Left hindlimb (tissue), 1 donor: ENCODE data around the gene CGGBP1.
"Not testable (repeated sequence)": the region's sequence is repeated elsewhere in the genome, so short reads cannot be mapped to it uniquely, and the experiment has no call there.

ENCODE experiments used
- DNase-seq: peaks from one replicate; pipeline ENCODE4 v3.0.0-alpha.2; 2018

Gene CGGBP1

GRCh38 chr3:88033808-88034207, 25.0 kb downstream of the CGGBP1 start:
- DNase-seq = no peak

- DNase-seq = no peak
Observed at GRCh38 chr3:88033079-88033478, 25.7 kb downstream of the CGGBP1 start.

- no peak for DNase-seq
Observed at GRCh38 chr3:88032245-88032644, 26.6 kb downstream of the CGGBP1 start.

- DNase-seq = no peak
Observed at GRCh38 chr3:88031642-88032077, 27.1 kb downstream of the CGGBP1 start.

GRCh38 chr3:88030210-88030609, 28.6 kb downstream of the CGGBP1 start:
- no peak for DNase-seq

GRCh38 chr3:88028876-88029275, 29.9 kb downstream of the CGGBP1 start:
- DNase-seq = no peak

- no peak for DNase-seq
Observed at GRCh38 chr3:88025001-88025552, 33.7 kb downstream of the CGGBP1 start.

GRCh38 chr3:88019024-88019423, 39.8 kb downstream of the CGGBP1 start:
- no peak for DNase-seq

GRCh38 chr3:88015656-88016055, 43.1 kb downstream of the CGGBP1 start:
- DNase-seq = not testable (repeated sequence)

GRCh38 chr3:88013592-88013991, 45.2 kb downstream of the CGGBP1 start:
- no peak for DNase-seq

GRCh38 chr3:88010810-88011209, 48.0 kb downstream of the CGGBP1 start:
- DNase-seq = no peak

GRCh38 chr3:88009066-88009465, 49.7 kb downstream of the CGGBP1 start:
- DNase-seq = no peak

GRCh38 chr3:88005066-88005465, 53.7 kb downstream of the CGGBP1 start:
- no peak for DNase-seq

- no peak for DNase-seq
Observed at GRCh38 chr3:88003115-88003755, 55.6 kb downstream of the CGGBP1 start.

GRCh38 chr3:88002448-88002847, 56.4 kb downstream of the CGGBP1 start:
- DNase-seq = no peak
